Common myeloid progenitor, CD34-positive (primary cell): Measurements from ENCODE around the gene BLOC1S6.

ENCODE experiments used
- CTCF ChIA-PET: fragments of 350-600 bp; sonication (Branson Sonifier 250); formaldehyde crosslinking; loops from one replicate; lab custom pipeline; 2021; ENCODE audit warnings: antibody characterized with exemption; lab: Charles Lee
- POLR2A ChIA-PET: fragments of 350-600 bp; sonication (Branson Sonifier 250); formaldehyde crosslinking; loops from one replicate; lab custom pipeline; 2021; ENCODE audit warnings: antibody characterized with exemption; lab: Charles Lee
- DNase-seq, 3 donors: peaks; one replicate each; pipeline versions ENCODE4 v3.0.0 to v3.0.0-alpha.2; 2013
- H3K27ac ChIP-seq, 2 experiments: 1 replicate in 1 of 2; 2 replicates in 1 of 2; pipeline ENCODE4 v1.7.0; 2013; ENCODE audit warnings: inconsistent platforms in 2 of 2, low read length in 2 of 2, mild to moderate bottlenecking in 2 of 2, low read depth in 1 of 2, moderate library complexity in 1 of 2; ENCODE audit not compliant: severe bottlenecking in 2 of 2, insufficient read depth in 1 of 2, poor library complexity in 1 of 2
- H3K27me3 ChIP-seq, 5 experiments: replicated peaks in 2 of 5; 1 replicate in 3 of 5; 2 replicates in 2 of 5; pipeline versions ENCODE4 v1.6.1 to v1.7.0; 2013; ENCODE audit warnings: low read length in 4 of 5, mild to moderate bottlenecking in 2 of 5, moderate library complexity in 2 of 5, inconsistent platforms in 1 of 5; ENCODE audit not compliant: insufficient read depth in 5 of 5, control insufficient read depth in 4 of 5
- H3K36me3 ChIP-seq, 4 experiments: 1 replicate in 2 of 4; 2 replicates in 2 of 4; pipeline versions ENCODE4 v1.6.1 to v1.7.0; 2013; ENCODE audit warnings: low read length in 3 of 4, control low read depth in 1 of 4, mild to moderate bottlenecking in 1 of 4; ENCODE audit not compliant: control insufficient read depth in 4 of 4, insufficient read depth in 4 of 4
- H3K4me1 ChIP-seq, 4 experiments: 1 replicate in 3 of 4; 2 replicates in 1 of 4; pipeline versions ENCODE4 v1.6.1 to v1.7.1; 2013; ENCODE audit warnings: low read length in 3 of 4, mild to moderate bottlenecking in 3 of 4, control low read depth in 1 of 4, inconsistent platforms in 1 of 4, moderate library complexity in 1 of 4; ENCODE audit not compliant: control insufficient read depth in 4 of 4, insufficient read depth in 4 of 4; ENCODE audit errors: control extremely low read depth in 1 of 4
- H3K4me3 ChIP-seq, 7 experiments: 1 replicate in 4 of 7; 2 replicates in 3 of 7; pipeline versions ENCODE4 v1.5.1 to v1.7.0; 2013; ENCODE audit warnings: mild to moderate bottlenecking in 7 of 7, low read length in 6 of 7, moderate library complexity in 6 of 7, inconsistent platforms in 2 of 7, low read depth in 2 of 7, control low read depth in 1 of 7; ENCODE audit not compliant: insufficient read depth in 4 of 7, control insufficient read depth in 1 of 7; ENCODE audit errors: extremely low read depth in 1 of 7
- H3K9me3 ChIP-seq, 5 experiments: 1 replicate in 4 of 5; 2 replicates in 1 of 5; pipeline versions ENCODE4 v1.6.1 to v1.7.1; 2013; ENCODE audit warnings: low read length in 4 of 5, mild to moderate bottlenecking in 2 of 5, inconsistent platforms in 1 of 5, low read depth in 1 of 5, moderate library complexity in 1 of 5; ENCODE audit not compliant: control insufficient read depth in 4 of 5, insufficient read depth in 2 of 5; ENCODE audit errors: control extremely low read depth in 1 of 5
- WGBS: methylation state at CpG from one replicate; pipeline ENCODE4 v1.1.5; 2013; ENCODE audit not compliant: insufficient coverage; 5-methylcytosine and 5-hydroxymethylcytosine counted together

BLOC1S6 gene

GRCh38 chr15:45587863-45588170, 638 bp downstream of the BLOC1S6 start:
- Histone ChIP-seq H3K27ac (peak overlapping the region; percentile 93 to 98), H3K27me3 (peaks cover 0 to 2% (median 0%) of the 10 kb centered on the region in 5 experiments), H3K4me3 (peak overlapping the region; percentile 46 to 100 (median 88)), H3K4me1 (peaks cover 17 to 40% (median 26%) of the 10 kb centered on the region in 4 experiments), H3K9me3 (no peaks in the 10 kb centered on the region), H3K36me3 (peaks cover 0 to 9% (median 3%) of the 10 kb centered on the region in 4 experiments)
- ChIA-PET POLR2A (interaction anchor here (0.9 to 1.6 kb wide), 3 partner anchors 14 to 58 kb away, joined by 3 to 5 read pairs (median 5); partner anchors contain the start of gene SQOR), CTCF (interaction anchor here (0.9 to 5.6 kb wide), 8 partner anchors 9 to 158 kb away, joined by 3 to 37 read pairs (median 5); no protein-coding TSS in a partner anchor)
- WGBS, result 0% methylated on average over 1 of the region's 4 CpGs
- DNase-seq, result no peak

DNA sequence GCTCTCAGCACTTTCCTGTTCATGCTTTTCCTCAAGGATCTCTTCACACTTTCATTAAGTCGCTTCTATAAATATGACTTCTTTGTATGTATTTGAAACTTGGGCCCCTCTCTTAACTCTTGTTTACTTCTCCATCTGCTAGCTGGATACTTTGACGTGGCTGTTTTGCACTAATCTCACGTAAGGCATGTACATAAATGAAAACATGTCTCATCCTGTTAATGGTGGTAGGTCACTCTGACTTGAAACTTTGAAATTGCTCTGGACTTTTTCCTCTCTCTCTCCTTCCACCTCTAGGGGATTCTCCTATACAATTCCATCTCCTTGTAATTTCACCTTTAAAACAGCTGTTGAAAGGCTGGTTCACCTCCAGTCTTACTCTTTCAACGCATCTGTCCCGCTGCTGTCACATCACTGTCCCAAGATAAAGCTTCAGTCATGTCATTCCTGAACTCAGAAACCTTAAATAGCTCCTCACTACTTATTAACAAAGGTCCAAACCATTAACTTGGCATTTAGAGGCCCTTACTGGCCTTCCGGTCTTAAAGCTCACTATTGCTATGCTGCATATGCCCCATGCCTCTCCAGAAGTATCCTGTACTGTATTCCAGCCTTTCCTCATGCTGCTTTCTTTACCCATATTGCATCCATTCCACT, 1.2 kb downstream of the BLOC1S6 start:
- CTCF ChIA-PET, result interaction anchor here (0.9 to 5.6 kb wide), 7 partner anchors 8 to 159 kb away, joined by 3 to 37 read pairs (median 4); no protein-coding TSS in a partner anchor
- DNase-seq, result peak in 2 of 3 donors; percentile 21 to 34
- H3K4me1 ChIP-seq, result peaks cover 17 to 40% (median 26%) of the 10 kb centered on the region in 4 experiments
- H3K36me3 ChIP-seq, result peaks cover under 1 to 11% (median 3%) of the 10 kb centered on the region in 4 experiments
- POLR2A ChIA-PET, result interaction anchor here (0.9 kb wide), 1 partner anchor 59 kb away, joined by 3 read pairs; no protein-coding TSS in a partner anchor
- no peaks in the 10 kb centered on the region for H3K27me3 ChIP-seq
- H3K9me3 ChIP-seq, result no peaks in the 10 kb centered on the region
- peak overlapping the region; percentile 93 to 98 for H3K27ac ChIP-seq
- peak overlapping the region in 6 of 7 experiments; percentile 79 to 100 (median 92) for H3K4me3 ChIP-seq
- 50% methylated on average over 5 of the region's 6 CpGs for WGBS

DNA sequence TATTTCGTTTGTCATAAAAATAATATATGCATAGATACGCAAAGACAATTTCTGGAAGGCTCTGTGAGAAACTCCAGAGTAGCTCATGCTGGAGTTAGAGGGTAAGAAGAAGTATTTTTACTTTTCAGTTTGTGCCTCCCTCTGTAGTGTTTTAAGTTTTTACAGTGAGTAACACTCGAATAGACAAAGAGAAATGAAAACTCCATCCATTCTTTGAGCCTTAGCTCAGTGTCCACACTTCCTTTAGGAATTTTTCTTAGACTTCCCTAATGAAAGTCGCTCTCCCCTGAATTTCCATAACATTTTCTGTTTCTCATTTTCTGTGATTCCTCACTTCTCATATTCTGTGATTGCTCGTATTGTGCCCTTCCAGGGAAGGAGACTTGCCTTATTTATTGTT, 2.1 kb downstream of the BLOC1S6 start:
- Histone ChIP-seq H3K27me3 (no peaks in the 10 kb centered on the region), H3K27ac (no peak overlapping the region), H3K9me3 (no peaks in the 10 kb centered on the region), H3K4me1 (peaks cover 17 to 38% (median 26%) of the 10 kb centered on the region in 4 experiments), H3K4me3 (peak overlapping the region in 3 of 7 experiments; percentile 79 to 95 (median 88)), H3K36me3 (peaks cover 4 to 11% (median 7%) of the 10 kb centered on the region in 4 experiments)
- POLR2A ChIA-PET, result no interaction called here
- CTCF ChIA-PET, result interaction anchor here (1.3 to 5.6 kb wide), 2 partner anchors 24 to 56 kb away, joined by 4 to 37 read pairs; no protein-coding TSS in a partner anchor
- no peak for DNase-seq
- 100% methylated on average over 4 of the region's 5 CpGs for WGBS

DNA sequence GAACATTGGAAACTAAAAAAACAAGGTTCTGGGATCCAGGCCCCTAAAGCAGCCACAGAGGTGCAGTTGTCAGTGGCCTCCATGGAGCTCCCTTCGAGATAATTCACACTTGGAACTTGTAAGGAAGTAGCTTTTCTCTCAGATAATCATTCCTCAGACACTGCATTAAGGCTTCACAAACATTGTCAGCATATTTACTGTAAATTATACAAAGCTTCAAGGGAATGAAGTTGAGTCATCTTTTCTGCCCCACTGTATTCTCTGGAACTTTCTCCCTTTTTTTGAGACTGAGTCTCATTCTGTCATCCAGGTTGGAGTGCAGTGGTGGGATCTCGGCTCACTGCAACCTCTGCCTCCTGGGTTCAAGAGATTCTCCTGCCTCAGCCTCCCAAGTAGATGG, 7.1 kb downstream of the BLOC1S6 start:
- CTCF ChIA-PET, result interaction anchor here (1.1 to 1.6 kb wide), 4 partner anchors 8 to 165 kb away, joined by 3 to 6 read pairs (median 4); no protein-coding TSS in a partner anchor
- POLR2A ChIA-PET, result interaction anchor here (0.6 kb wide), 1 partner anchor 69 kb away, joined by 3 read pairs; no protein-coding TSS in a partner anchor
- 100% methylated on average over 1 of the region's 2 CpGs for WGBS

DNA sequence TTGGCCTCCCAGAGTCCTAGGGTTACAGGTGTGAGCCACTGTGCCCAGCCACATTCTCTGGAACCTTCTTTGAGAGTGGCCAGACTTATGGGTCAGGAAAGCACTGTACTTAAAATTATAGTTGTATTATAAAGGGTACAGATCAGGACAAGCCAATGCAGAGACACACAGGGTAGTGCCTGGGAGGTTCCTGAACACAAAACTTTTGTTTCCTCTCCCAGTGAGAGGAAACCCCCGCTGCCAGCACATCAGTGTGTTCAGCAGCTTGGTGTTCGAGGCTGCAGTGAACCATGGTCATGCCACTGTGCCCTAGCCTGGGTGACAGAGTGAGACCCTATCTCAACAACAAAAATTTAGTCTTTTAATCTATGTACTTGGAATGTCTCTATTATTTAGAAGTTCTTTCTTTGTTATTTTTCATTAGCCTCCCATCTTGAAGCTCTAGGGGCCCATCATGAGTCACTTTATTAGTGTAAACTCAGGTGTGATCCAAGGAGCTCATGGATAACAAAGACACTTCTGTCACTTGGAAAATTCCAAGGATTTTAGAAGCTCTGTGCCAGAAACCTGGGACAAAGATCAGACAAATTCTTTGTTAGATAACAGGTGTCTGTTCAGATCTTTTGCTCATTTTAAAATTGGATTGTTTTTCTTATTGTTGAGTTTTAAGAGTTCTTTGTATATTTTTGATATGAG, 7.8 kb downstream of the BLOC1S6 start:
- no peak for DNase-seq
- Histone ChIP-seq H3K27ac (no peak overlapping the region), H3K4me1 (peaks cover 0 to 4% (median 0%) of the 10 kb centered on the region in 4 experiments), H3K27me3 (no peaks in the 10 kb centered on the region), H3K9me3 (peaks cover 0 to 2% (median 0%) of the 10 kb centered on the region in 5 experiments), H3K36me3 (peaks cover 12 to 41% (median 26%) of the 10 kb centered on the region in 4 experiments), H3K4me3 (no peak overlapping the region)
- 100% methylated on average over 1 of the region's 2 CpGs for WGBS
- POLR2A ChIA-PET, result no interaction called here
- CTCF ChIA-PET, result interaction anchor here (0.9 to 1.6 kb wide), 3 partner anchors 9 to 137 kb away, joined by 3 to 5 read pairs (median 3); no protein-coding TSS in a partner anchor

More for the DNA sequence above, 7.1 kb downstream of the BLOC1S6 start:
- Histone ChIP-seq H3K27ac (no peak overlapping the region), H3K36me3 (peaks cover 12 to 41% (median 26%) of the 10 kb centered on the region in 4 experiments), H3K9me3 (peaks cover 0 to 2% (median 0%) of the 10 kb centered on the region in 5 experiments), H3K27me3 (no peaks in the 10 kb centered on the region), H3K4me3 (no peak overlapping the region), H3K4me1 (peaks cover 0 to 9% (median 2%) of the 10 kb centered on the region in 4 experiments)
- DNase-seq, result no peak

GRCh38 chr15:45603881-45604280, 16.7 kb downstream of the BLOC1S6 start:
- no peaks in the 10 kb centered on the region for H3K27me3 ChIP-seq
- peaks cover 2 to 25% (median 19%) of the 10 kb centered on the region in 4 experiments for H3K36me3 ChIP-seq
- ChIA-PET CTCF (interaction anchor here (1.1 to 1.3 kb wide), 2 partner anchors 9 to 10 kb away, joined by 3 to 4 read pairs; no protein-coding TSS in a partner anchor), POLR2A (no interaction called here)
- 100% methylated on average over 1 of the region's 3 CpGs for WGBS
- H3K27ac ChIP-seq, result no peak overlapping the region
- no peaks in the 10 kb centered on the region for H3K9me3 ChIP-seq
- H3K4me1 ChIP-seq, result peaks cover 0 to 10% (median 2%) of the 10 kb centered on the region in 4 experiments
- no peak overlapping the region for H3K4me3 ChIP-seq
- no peak for DNase-seq
